HepG2 (cell line): ENCODE results near the gene RABEP1.

Experiments used
- ARNTL ChIP-seq: sonication (generic); formaldehyde crosslinking; IDR thresholded peaks from 2 replicates; pipeline ENCODE4 v1.4.0; 2020; ENCODE audit warnings: mild to moderate bottlenecking, missing genetic modification reagents
- JUNB ChIP-seq: sonication (generic); formaldehyde crosslinking; IDR thresholded peaks from 2 replicates; pipeline ENCODE4 v1.8.0; 2022; ENCODE audit warnings: missing genetic modification reagents, mild to moderate bottlenecking, borderline replicate concordance
- MIER2 ChIP-seq: IDR thresholded peaks from 2 replicates; pipeline ENCODE4 v1.6.1; 2016; ENCODE audit warnings: missing biosample characterization, missing genetic modification reagents
- NFE2 ChIP-seq: sonication (generic); formaldehyde crosslinking; IDR thresholded peaks from 2 replicates; pipeline ENCODE4 v1.4.0; 2020; ENCODE audit warnings: missing genetic modification reagents
- POLR2A ChIP-seq, 2 experiments: IDR thresholded peaks; 2 replicates each; pipeline ENCODE4 v1.6.1; 2011; ENCODE audit warnings: low read depth in 2 of 2, low read length in 2 of 2, mild to moderate bottlenecking in 1 of 2, moderate library complexity in 1 of 2; ENCODE audit not compliant: insufficient read depth in 1 of 2
- TBP ChIP-seq: sonication (generic); formaldehyde crosslinking; IDR thresholded peaks from 2 replicates; pipeline ENCODE4 v1.5.0; 2020; ENCODE audit warnings: missing genetic modification reagents
- TBX2 ChIP-seq: sonication (generic); formaldehyde crosslinking; IDR thresholded peaks from 2 replicates; pipeline ENCODE4 v1.5.0; 2020; ENCODE audit warnings: missing genetic modification reagents, mild to moderate bottlenecking, borderline replicate concordance
- ZNF333 ChIP-seq: sonication (generic); formaldehyde crosslinking; IDR thresholded peaks from 2 replicates; pipeline ENCODE4 v1.4.0; 2020; ENCODE audit warnings: mild to moderate bottlenecking, missing genetic modification reagents, borderline replicate concordance
- ZNF432 ChIP-seq: sonication (generic); formaldehyde crosslinking; IDR thresholded peaks from 2 replicates; pipeline ENCODE4 v1.5.0; 2020; ENCODE audit warnings: missing genetic modification reagents, mild to moderate bottlenecking, borderline replicate concordance
- ZNF775 ChIP-seq: sonication (generic); formaldehyde crosslinking; IDR thresholded peaks from 2 replicates; pipeline ENCODE4 v1.4.0; 2020; ENCODE audit warnings: missing genetic modification reagents, mild to moderate bottlenecking, moderate library complexity, borderline replicate concordance
- TF ChIP-seq, protein P1 (sequence below): sonication (generic); formaldehyde crosslinking; conservative IDR thresholded peaks from 2 replicates; pipeline ENCODE4 v1.4.0; 2020; ENCODE audit warnings: missing genetic modification reagents
- TF ChIP-seq, protein P2 (sequence below): sonication (generic); formaldehyde crosslinking; IDR thresholded peaks from 2 replicates; pipeline ENCODE4 v1.5.0; 2020; ENCODE audit warnings: mild to moderate bottlenecking, missing genetic modification reagents, moderate library complexity
- TF ChIP-seq, protein P3 (sequence below): sonication (generic); formaldehyde crosslinking; IDR thresholded peaks from 2 replicates; pipeline ENCODE4 v1.4.0; 2020; ENCODE audit warnings: missing genetic modification reagents

DNA sequence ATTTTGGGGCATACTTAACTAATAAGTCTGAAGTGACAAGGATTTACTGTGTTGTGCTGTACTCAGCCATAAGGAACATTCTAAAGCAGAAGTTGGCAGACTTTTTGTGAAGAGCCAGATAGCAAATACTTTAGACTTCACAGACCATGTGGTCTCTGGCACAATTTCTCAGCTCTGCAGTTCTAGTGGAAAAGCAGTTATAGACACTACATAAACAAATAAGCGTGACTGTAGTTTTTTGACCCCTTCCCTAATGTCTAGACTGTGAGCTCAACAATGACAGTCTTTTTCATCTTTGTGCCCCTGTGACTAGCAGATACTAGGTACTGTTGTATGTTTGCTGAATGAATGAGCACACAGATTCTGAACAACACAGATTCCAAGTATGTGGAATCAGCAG, 142.8 kb downstream of the RABEP1 start:
- no peak for TF ChIP-seq TBP (CRISPR knock-in tag)
- TF ChIP-seq ARNTL (CRISPR knock-in tag) = no peak
- no peak for TF ChIP-seq POLR2A (IDR thresholded peaks at IDR 0.05; ENCODE audit: insufficient read depth in 1 of 2, low read depth in 2 of 2, low read length in 2 of 2)
- no peak for TF ChIP-seq NFE2 (CRISPR knock-in tag)
- no peak for TF ChIP-seq JUNB (CRISPR knock-in tag)
- TF ChIP-seq MIER2 = no peak
- TF ChIP-seq, protein P1, sequence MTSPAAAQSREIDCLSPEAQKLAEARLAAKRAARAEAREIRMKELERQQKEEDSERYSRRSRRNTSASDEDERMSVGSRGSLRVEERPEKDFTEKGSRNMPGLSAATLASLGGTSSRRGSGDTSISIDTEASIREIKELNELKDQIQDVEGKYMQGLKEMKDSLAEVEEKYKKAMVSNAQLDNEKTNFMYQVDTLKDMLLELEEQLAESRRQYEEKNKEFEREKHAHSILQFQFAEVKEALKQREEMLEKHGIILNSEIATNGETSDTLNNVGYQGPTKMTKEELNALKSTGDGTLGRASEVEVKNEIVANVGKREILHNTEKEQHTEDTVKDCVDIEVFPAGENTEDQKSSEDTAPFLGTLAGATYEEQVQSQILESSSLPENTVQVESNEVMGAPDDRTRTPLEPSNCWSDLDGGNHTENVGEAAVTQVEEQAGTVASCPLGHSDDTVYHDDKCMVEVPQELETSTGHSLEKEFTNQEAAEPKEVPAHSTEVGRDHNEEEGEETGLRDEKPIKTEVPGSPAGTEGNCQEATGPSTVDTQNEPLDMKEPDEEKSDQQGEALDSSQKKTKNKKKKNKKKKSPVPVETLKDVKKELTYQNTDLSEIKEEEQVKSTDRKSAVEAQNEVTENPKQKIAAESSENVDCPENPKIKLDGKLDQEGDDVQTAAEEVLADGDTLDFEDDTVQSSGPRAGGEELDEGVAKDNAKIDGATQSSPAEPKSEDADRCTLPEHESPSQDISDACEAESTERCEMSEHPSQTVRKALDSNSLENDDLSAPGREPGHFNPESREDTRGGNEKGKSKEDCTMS (CRISPR knock-in tag) = no peak
- TF ChIP-seq, protein P2, sequence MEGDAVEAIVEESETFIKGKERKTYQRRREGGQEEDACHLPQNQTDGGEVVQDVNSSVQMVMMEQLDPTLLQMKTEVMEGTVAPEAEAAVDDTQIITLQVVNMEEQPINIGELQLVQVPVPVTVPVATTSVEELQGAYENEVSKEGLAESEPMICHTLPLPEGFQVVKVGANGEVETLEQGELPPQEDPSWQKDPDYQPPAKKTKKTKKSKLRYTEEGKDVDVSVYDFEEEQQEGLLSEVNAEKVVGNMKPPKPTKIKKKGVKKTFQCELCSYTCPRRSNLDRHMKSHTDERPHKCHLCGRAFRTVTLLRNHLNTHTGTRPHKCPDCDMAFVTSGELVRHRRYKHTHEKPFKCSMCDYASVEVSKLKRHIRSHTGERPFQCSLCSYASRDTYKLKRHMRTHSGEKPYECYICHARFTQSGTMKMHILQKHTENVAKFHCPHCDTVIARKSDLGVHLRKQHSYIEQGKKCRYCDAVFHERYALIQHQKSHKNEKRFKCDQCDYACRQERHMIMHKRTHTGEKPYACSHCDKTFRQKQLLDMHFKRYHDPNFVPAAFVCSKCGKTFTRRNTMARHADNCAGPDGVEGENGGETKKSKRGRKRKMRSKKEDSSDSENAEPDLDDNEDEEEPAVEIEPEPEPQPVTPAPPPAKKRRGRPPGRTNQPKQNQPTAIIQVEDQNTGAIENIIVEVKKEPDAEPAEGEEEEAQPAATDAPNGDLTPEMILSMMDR (CRISPR knock-in tag) = no peak
- TF ChIP-seq ZNF432 (CRISPR knock-in tag) = no peak
- TF ChIP-seq, protein P3, sequence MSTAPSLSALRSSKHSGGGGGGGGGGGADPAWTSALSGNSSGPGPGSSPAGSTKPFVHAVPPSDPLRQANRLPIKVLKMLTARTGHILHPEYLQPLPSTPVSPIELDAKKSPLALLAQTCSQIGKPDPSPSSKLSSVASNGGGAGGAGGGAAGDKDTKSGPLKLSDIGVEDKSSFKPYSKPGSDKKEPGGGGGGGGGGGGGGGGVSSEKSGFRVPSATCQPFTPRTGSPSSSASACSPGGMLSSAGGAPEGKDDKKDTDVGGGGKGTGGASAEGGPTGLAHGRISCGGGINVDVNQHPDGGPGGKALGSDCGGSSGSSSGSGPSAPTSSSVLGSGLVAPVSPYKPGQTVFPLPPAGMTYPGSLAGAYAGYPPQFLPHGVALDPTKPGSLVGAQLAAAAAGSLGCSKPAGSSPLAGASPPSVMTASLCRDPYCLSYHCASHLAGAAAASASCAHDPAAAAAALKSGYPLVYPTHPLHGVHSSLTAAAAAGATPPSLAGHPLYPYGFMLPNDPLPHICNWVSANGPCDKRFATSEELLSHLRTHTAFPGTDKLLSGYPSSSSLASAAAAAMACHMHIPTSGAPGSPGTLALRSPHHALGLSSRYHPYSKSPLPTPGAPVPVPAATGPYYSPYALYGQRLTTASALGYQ (CRISPR knock-in tag) = no peak
- no peak for TF ChIP-seq ZNF775 (CRISPR knock-in tag)
- no peak for TF ChIP-seq TBX2 (CRISPR knock-in tag)
- no peak for TF ChIP-seq ZNF333
